ENCODE results near the gene HOXD9. TPM values are rescaled to one million over a fixed set of nuclear protein-coding genes. Genes with fewer than 3 reads are reported as not detected.

The HOXD9 gene
- total RNA-seq, 4 donors from 2014 or later: 0.83 to 3.9 (median 2.3) TPM

GRCh38 chr2:176111846-176112374, 10.6 kb upstream of the HOXD9 start:
- no peak for TF ChIP-seq CTCF (IDR thresholded peaks at IDR 0.05)
- TF ChIP-seq POLR2A (IDR thresholded peaks at IDR 0.05): no peak
- intact Hi-C loops (cut with DNase I): no loop called here
- H3K27me3 ChIP-seq: peaks cover 67% of the 10 kb centered on the region
- H3K36me3 ChIP-seq: no peaks in the 10 kb centered on the region
- H3K4me3 ChIP-seq (replicated peaks in 1 of 3): no peak overlapping the region
- WGBS, 2 donors: 3 to 10% methylated on average over 29 of the region's 29 CpGs
- no peak overlapping the region for H3K27ac ChIP-seq
- H3K4me1 ChIP-seq: peaks cover 0 to 19% of the 10 kb centered on the region in 2 donors
- no peaks in the 10 kb centered on the region for H3K9me3 ChIP-seq
- no peak for DNase-seq

- no peak for DNase-seq
- Histone ChIP-seq H3K36me3 (no peaks in the 10 kb centered on the region), H3K27me3 (peaks cover 71% of the 10 kb centered on the region), H3K9me3 (no peaks in the 10 kb centered on the region), H3K4me3 (replicated peaks in 1 of 3) (no peak overlapping the region), H3K4me1 (peaks cover 0 to 15% of the 10 kb centered on the region in 2 donors), H3K27ac (no peak overlapping the region)
- TF ChIP-seq POLR2A (IDR thresholded peaks at IDR 0.05) (no peak), CTCF (IDR thresholded peaks at IDR 0.05) (no peak)
- WGBS, 2 donors: 7 to 9% methylated on average over 19 to 31 of the region's 40 CpGs
- intact Hi-C loops (cut with DNase I): no loop called here
These were observed 9.9 kb upstream of the HOXD9 start for GRCh38 chr2:176112375-176113302.

GRCh38 chr2:176114120-176114929, 8.2 kb upstream of the HOXD9 start:
- H3K36me3 ChIP-seq: no peaks in the 10 kb centered on the region
- no peak overlapping the region for H3K4me3 ChIP-seq (replicated peaks in 1 of 3)
- H3K9me3 ChIP-seq: no peaks in the 10 kb centered on the region
- DNase-seq: no peak
- TF ChIP-seq CTCF (IDR thresholded peaks at IDR 0.05): no peak
- no peak for TF ChIP-seq POLR2A (IDR thresholded peaks at IDR 0.05)
- intact Hi-C loops (cut with DNase I): no loop called here
- 17% methylated on average over 26 of the region's 26 CpGs for WGBS, 2 donors
- H3K4me1 ChIP-seq: no peaks in the 10 kb centered on the region
- H3K27ac ChIP-seq: no peak overlapping the region
- H3K27me3 ChIP-seq: peaks cover 68% of the 10 kb centered on the region

- no peaks in the 10 kb centered on the region for H3K9me3 ChIP-seq
- WGBS, 2 donors: 19 to 23% methylated on average over 16 of the region's 16 CpGs
- no peak overlapping the region for H3K27ac ChIP-seq
- intact Hi-C loops (cut with DNase I): no loop called here
- H3K4me1 ChIP-seq: no peaks in the 10 kb centered on the region
- no peak for TF ChIP-seq POLR2A (IDR thresholded peaks at IDR 0.05)
- no peak for TF ChIP-seq CTCF (IDR thresholded peaks at IDR 0.05)
- no peak for DNase-seq
- no peaks in the 10 kb centered on the region for H3K36me3 ChIP-seq
- H3K27me3 ChIP-seq: peaks cover 67% of the 10 kb centered on the region
- no peak overlapping the region for H3K4me3 ChIP-seq (replicated peaks in 1 of 3)
These were observed 7.4 kb upstream of the HOXD9 start for GRCh38 chr2:176114930-176115625.
